Activated CD4-positive, alpha-beta T cell treated with anti-CD3 and anti-CD28 coated beads, Interleukin-2, Interleukin-4, amounts not matched to agents 100 ng/mL and 50 ng/mL, durations not matched to agents 16 hours and 8 hours (primary cell): ENCODE measurements around the gene TBRG4.

ENCODE experiments used
- DNase-seq: peaks from one replicate; pipeline ENCODE4 v3.0.0-alpha.2; 2020; ENCODE audit warnings: low spot score

Gene TBRG4

GRCh38 chr7:45143616-45144015, 32.1 kb upstream of the TBRG4 start:
- DNase-seq: no peak

GRCh38 chr7:45140827-45141226, 29.3 kb upstream of the TBRG4 start:
- DNase-seq: peak; percentile 10

DNA sequence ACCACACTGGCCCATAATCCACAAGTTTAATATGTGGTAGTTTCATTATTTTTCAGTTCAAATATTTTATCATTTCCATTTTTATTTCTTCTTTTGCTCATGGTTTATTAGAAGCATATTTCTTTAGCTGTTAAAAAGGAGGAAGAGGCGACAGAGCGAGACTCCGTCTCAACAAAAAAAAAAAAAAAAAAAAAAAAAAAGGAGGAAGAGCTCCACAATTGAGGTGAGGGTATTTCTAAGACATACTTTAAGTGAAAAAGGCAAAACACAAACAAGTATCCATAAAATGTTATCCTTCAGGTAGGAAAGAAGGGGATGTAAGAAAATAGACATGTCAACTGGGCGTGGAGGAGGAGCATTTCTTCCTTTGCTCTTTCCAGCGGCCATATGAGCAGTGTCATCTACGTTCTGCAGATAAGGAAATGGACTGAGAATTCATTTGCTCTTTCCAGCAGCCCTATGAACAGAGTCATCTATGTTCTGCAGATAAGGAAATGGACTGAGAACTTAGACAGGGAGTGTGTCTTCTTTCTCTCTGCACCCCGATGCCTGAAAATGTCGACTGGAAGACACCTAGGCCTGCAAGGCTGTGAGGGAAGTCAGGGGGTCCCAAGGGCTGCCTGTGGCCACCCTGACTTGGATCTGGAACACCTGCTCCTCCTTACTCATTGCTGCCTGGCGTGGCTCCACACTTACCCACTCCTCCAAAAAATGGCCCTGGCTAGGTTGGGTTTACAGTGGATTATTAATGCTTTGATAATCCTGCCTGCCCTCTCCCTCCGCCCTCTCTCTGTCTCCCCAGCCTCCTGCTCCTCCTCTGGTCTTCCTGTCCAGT, 27.2 kb upstream of the TBRG4 start:
- no peak for DNase-seq

GRCh38 chr7:45136106-45137060, 24.9 kb upstream of the TBRG4 start:
- DNase-seq: peak; percentile 81

GRCh38 chr7:45133877-45134276, 22.4 kb upstream of the TBRG4 start:
- no peak for DNase-seq

DNA sequence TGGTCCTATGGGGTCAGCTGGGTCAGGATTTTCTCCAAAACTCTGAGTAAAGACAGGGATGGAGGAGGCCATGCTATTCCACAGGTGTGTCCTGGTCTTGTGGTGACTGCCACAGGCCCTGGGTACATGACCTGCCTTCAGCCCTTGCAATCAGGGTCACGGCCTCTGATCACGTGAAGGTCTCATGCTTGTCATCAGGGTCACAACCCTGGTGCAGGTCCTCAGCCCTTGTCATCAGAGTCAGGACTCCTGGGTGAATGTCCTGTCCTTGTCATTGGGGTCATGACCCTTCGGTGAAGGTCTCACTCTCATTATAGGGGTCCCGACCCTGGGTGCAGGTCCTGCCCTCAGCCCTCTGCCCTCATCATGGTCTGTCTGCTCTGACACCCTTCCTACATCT, 21.9 kb upstream of the TBRG4 start:
- DNase-seq: no peak

DNA sequence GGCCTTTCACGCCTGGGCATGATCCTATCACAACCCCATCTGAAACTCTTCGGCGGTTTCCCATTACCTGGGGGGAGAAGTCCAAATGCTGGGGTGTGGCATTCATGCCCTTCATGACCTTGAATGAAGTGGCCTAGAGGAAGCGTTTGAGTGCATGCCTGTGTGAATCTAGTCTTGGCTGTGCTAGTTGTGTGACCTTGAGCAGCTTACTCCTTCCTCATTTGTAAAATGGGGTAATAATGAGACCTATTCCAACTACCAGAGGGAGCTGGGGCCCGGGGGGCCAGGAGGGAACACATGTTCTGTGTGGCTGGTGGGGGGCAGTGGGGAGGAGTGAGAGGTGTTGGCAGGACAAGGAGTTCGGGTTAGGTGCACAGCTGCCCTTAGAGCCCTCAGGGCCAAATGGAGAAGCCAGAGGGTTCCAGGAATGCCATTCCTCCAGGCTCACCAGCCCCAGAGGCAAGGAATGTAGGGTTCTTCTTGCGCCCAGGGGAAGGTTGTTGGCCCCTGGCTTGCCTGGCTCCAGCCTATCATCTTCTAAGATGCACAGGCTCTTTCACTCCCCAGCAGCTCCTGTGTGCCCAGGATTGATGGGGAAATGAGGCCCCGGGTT, 21.3 kb upstream of the TBRG4 start:
- no peak for DNase-seq

GRCh38 chr7:45131891-45132290, 20.4 kb upstream of the TBRG4 start:
- no peak for DNase-seq

DNA sequence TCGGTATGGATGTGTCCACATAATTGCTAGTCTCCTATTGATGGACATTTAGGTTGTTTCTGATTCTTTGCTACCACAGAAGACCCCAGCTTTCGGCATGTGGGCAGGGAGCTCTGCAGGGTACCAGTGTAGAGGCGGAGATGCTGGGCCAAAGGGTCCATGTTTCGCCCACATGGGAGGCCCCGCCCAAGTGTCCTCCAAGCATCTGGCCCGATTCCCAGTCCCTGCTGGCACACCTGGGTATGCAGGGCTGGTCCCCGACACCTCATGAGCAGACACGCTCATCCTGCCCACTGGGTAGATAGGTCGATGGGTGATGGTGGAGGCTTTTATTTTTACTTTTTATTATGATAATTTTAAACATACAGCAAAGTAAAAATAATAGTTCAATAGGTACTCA, 19.4 kb upstream of the TBRG4 start:
- DNase-seq: no peak

GRCh38 chr7:45129906-45130305, 18.4 kb upstream of the TBRG4 start:
- DNase-seq: no peak

GRCh38 chr7:45129181-45129800, 17.8 kb upstream of the TBRG4 start:
- DNase-seq: no peak

GRCh38 chr7:45126920-45127319, 15.4 kb upstream of the TBRG4 start:
- no peak for DNase-seq

GRCh38 chr7:45126201-45126600, 14.7 kb upstream of the TBRG4 start:
- no peak for DNase-seq

DNA sequence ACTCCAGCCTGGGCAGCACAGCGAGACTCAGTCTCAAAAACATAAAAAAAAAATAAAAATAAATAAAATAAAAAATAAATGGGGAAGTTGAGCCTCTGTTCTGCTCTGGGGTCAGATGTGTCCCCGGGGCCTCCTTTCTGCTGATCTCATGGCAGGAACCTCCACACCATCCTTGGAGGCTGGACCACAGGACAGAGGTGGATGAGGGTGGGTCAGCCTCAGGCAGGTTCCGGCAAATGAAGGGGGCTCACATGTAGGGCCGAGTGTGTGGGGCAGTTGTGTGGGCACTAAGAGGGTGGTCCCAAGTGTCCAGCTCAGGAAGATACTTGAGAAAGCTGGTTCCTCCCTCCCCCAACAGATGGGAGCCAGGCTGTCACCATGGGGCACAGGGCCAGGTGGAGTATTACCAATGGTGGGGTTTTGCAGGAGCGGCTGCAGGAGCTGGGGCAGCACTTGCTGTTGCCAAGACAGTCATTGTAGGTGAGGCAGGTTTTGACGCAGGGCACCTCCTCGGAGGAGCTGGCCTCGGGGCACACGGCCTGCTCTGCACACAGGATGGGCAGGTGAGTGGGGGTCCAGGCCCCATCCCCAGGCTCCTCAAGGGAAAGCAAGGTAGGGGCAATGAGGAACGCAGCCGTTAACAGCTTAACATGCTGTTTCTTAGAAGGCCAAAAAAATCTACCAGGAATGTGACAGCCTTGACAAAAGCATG, 13.9 kb upstream of the TBRG4 start:
- DNase-seq: no peak

- no peak for DNase-seq
These were observed 12.6 kb upstream of the TBRG4 start for GRCh38 chr7:45123913-45124710.

DNA sequence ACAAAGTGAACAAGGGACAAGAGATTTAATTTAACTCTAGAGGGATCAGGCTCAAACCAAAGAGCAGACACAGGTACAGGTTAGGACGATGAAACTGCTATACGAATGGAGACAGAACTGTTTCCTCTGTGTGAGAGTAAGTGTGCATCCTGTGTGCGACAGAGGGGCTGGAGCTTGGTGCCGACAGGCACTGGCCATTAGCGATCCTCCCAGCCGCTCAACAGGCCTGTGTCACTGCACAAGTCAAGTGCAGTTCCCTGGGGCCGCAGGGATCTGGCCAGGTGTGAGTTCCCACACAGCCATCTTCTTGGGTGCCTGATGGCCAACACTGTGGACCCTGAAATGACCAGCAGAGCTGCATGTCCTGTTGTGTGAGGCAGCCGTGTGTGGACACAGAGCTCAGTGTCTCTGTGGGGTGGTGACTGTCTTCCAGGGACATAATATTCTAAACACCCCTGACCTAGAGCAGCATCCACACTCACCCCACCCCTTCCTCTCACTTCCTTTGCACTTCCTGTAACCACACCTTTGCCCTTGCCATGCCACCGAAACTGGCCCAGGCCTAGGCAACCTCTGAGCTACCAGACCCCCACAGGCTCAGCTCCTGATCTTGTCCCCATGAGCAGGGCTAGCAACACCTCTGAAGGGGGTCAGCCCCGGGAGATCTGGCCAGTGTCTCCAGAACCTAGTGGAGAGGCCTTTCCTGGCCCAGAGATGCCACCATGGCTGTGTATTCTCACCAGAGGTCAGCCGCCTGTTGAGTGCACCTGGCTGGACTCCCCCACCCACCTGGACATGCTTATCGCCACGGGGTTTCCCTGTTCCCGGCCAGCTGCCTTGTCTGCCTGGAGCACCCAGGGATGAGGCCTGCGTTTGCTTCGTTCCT, 11.7 kb upstream of the TBRG4 start:
- DNase-seq: no peak

DNA sequence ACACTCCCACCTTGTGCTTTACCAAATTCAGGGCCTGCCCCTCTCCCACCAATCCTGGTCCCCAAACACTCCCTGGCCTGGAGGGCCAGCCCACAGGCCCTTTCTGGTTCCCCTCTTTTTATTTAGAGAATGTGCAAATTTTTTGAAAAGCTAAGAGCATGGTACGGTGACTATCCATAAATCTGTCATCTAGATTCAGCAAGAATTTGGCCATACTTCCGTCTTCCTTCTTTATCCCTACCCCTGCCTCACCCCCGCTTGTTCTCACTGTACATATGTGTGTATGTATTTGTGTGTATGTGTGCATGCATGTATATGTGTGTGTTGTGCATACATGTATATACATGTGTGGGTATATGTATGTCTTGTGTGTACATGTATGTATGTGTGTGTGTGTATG, 8.1 kb upstream of the TBRG4 start:
- no peak for DNase-seq

- no peak for DNase-seq
These were observed 7.4 kb upstream of the TBRG4 start for GRCh38 chr7:45118889-45119331.

GRCh38 chr7:45118292-45118691, 6.8 kb upstream of the TBRG4 start:
- no peak for DNase-seq

DNA sequence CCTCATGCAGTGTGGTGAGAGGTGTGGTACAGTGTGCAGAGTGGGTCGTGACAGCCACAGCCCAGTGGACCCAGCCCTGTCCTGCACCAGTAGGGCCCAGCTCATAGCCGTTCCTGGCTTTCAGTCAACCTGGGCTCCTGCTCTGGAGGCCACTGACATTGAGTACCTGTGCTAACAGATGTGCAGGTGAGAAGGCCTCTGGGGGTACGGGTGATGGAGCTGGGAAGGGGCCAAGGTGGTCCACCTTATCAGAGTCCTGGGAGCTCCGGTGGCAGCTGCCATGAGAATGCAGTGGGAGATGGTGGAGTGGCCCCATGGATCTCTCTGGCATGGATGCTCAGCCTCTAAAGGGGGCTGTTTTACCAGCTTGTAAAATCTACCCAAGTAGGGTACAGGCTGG, 6.1 kb upstream of the TBRG4 start:
- DNase-seq: no peak
